GM18499 (cell line): ENCODE data around the gene MAP3K14.
"Not testable (repeated sequence)": the region's sequence is repeated elsewhere in the genome, so short reads cannot be mapped to it uniquely, and the experiment has no call there.

Experiments
- ATAC-seq: cut with Tn5 transposase; IDR thresholded peaks from one replicate; pipeline ENCODE4 v1.9.1; 2021; ENCODE audit warnings: moderate number of reproducible peaks; ENCODE audit not compliant: insufficient read depth, unreplicated experiment

The MAP3K14 gene

DNA sequence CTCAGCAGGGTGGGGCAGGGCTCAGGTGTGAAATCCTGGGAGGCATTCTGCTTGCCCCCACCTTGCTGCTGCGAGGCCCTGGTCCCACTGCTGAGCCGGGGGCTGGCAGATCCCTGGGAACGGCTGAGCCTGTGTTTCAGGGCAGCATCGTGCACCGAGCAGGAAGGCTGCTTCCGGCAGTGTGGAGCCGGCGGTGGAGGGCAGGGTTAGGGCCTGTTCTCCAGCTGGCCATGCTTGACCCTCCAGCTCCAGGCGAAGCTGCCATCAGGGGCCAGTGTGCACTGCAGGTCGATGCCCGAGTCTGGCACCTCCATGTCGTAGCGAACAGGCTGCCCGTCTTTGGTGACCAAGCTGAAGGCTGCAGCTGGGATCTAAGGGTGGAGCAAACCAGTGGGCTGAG lies 52.4 kb downstream of the MAP3K14 start:
- no peak for ATAC-seq

DNA sequence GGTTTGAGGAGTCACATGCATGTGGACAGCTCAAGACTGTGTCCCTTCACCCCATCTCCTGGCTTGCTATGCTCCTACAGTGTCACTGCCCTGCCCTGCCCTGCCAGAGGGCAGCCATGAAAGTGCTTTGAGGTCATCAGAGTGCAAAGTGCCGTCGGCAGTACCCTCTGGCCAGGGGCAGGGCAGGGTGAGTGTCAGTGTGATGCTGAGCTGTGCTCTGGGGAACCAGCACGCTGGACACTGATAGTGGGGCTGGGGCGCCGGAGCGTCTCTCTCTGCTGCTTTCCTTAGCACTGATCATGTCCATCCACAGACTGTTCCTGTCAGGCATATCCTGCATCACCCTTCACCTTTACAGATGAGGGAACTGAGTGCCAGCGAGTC lies 53.4 kb downstream of the MAP3K14 start:
- no peak for ATAC-seq

DNA sequence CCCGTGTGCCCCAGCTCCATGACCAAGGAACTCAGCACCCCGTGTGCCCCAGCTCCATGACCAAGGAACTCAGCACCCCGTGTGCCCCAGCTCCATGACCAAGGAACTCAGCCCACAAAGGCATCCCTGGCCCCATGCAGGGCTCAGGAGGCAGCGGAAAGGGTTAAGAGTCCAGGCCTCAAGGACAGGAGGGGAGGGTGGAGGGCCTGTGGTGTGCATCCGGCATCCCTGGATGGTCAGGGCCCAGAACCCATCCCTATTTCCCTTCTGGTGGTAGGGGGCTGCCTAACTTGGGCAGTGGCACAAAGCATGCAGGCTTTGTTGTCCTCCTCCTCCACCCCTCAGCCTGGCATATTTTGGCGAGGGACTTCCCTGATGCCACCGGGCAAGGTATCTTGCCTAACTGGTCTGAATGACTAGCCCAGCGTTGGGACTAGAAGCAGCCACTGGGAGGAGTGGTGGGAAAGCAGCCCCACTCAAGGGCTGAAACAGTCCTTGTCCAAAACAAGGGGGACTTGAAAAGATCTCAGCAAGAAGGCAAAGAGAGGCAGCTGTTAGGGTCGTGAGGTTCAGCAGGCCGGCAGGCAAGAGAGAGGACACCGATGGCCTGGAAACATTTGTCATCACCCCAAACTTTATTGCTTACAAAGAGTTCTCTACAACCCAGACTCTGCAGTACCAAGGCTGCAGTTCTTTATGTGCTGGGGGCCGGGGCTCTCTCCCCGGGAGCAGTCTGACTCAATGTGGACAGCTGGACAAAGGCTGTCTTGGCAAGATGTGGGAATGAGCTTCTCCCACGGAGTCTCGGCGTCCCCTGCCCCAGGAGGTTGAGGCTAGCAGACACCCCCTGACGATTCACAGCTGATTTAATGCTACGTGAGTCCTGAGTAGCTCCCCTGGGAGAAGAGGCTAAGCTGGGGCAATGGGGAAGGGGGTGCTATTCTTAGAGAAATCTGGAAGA lies 54.0 kb downstream of the MAP3K14 start:
- no peak for ATAC-seq

DNA sequence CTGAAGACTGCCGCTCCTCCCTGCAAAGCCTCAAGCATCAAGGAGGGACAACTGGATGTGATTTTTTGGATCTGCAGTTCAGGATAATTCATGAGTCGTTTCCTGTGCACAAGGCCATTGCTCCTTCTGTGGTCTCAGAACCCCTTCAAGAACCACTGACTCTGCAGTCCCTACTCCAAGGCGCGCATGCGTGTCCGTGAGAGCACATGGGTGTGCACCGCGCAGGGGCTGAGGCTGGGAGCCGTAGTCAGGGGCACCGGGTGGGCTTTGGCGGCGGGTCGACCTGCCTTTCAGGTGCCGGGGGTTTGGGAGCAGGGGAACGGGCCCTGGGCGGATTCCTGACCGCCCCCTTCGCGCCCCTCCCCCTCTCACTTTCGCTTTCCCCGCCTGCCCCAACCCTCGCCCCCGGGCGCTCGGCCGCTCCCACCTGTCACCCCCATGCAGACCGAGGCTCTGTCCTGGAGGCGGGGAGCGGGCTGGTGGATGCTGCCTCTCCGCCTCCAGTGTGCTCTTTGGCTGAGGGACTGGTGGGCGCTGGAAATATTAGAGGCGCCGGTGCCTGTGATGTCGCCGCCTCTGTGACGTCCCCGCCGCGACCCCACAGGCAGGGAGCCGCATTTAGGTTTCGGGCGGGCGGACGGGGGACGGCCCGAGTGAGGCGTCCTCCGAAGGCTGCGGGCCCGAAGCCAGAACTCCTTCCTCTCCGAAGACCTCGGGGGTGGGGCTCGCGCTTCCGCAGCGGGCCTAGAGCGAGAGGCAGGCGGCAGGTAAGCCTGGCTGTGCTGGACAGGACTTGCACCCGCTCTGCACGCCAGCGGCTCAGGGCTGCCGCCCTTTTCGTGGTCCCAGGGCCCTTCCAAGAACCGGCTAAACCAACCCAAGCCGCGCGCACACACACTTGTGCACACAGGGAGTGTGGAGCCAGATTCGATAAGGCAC lies 55.0 kb downstream of the MAP3K14 start, which contains the start of gene SPATA32:
SPATA32 (minus strand) TSS at position 518 of the 939 bp plus-strand sequence; CDS start at position 440, 78 bp downstream.
- ATAC-seq: no peak

- no peak for ATAC-seq
These were observed 56.5 kb downstream of the MAP3K14 start for GRCh38 chr17:45260204-45260783.

DNA sequence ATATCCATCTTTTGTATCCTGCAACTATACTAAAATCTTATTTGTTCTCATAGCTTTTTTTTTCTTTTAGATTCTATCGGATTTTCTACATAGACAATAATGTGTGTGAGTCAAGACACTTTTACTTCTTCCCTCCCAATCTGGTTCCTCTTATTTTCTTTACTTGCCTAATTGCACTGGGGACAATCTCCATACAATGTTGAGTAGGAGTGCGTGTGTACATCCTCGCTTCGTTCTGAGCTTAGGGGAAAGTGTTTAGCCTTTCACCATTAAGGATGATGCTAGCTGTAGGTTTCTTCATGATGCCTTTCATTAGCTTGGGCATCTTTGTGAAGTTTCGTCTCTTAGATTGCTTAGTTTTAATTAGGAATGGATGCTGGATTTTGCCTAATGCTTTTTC lies 57.8 kb downstream of the MAP3K14 start:
- ATAC-seq: no peak

GRCh38 chr17:45257115-45257514 lies 59.7 kb downstream of the MAP3K14 start:
- ATAC-seq: no peak

DNA sequence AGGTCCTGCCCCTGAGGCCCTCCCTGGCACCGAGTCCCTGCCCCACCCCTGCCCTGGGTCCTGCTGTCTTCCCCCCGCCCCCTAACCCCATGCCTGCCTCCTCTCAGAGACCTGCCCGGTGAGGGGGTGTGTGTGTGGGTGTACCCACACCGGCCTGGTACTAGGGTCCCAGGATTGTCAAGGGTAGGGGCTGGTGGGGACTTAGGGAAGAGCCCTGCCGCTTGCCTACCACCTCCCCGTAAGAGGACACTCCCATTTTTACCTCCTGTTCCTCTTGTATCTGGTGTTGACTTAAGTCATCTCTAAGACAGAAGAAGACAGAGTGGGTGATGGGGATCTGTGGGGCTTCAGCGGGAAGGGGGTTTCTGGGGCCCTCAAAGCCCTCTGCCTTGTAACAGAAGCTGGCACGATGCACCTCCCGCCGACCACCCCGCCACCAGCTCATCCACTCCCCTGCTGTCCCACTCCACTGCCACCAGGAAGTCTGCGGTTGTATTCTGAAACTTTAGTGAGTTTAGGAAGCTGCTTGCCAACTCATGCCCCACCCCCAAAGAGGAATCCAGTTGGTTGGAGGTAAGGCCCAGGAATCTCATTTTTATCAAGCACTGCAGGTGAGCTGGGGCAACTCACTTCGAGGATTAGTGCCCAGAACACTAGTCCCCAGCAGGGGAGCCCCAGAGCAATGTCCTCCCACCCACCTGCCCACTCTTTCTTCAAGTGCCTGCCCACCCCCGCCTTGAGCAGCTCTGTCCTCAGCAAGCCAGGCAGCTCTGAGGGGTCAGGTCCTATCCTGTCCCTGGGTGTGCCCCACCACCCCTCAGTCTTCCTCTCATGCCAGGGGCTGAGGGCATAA lies 60.5 kb downstream of the MAP3K14 start:
- ATAC-seq: no peak

DNA sequence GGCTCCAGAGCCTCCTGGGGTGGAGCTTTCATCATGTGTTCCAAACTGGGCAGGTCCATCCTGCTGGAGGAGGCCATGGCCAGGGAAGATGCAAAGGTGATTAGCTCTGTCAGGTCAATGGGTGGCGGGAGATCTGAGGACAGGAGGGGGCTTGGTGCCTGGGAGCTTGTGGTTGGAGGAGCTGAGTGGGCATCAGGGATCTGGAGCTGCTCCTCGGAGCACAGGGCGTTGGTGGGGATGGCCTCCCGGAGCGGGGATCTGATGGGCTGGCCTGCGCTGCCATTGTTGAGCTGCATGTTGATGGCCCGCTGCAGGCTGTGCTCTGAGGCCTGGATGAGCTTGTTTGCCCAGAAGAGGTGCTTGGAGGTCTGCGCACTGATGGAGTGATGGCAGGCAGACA lies 61.5 kb downstream of the MAP3K14 start:
- ATAC-seq: no peak

DNA sequence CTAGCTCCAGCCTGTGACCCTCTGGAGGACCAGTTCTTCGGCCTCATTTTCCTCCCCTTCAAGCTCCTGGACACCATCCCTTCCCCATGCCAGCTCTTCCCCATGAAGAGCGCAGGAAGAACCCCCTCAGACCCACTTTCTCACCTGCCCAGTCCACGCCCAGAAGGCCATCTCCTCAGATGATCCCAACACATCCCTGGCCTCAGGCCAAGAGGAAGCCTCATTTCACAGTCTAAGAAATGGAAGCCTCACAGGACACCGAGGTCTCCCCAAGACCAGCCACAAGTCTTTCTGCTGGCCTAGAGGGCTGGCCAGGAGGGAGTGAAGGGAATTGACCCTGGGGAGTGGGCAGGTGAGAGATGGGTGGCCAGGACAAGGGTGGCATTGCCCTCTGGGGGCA lies 62.9 kb downstream of the MAP3K14 start:
- ATAC-seq: no peak

GRCh38 chr17:45253237-45253636 lies 63.6 kb downstream of the MAP3K14 start:
- not testable (repeated sequence) for ATAC-seq

GRCh38 chr17:45251931-45252330 lies 64.9 kb downstream of the MAP3K14 start:
- no peak for ATAC-seq

GRCh38 chr17:45248132-45248957 lies 68.5 kb downstream of the MAP3K14 start:
- ATAC-seq: no peak

GRCh38 chr17:45247429-45248131 lies 69.2 kb downstream of the MAP3K14 start:
- ATAC-seq: no peak

DNA sequence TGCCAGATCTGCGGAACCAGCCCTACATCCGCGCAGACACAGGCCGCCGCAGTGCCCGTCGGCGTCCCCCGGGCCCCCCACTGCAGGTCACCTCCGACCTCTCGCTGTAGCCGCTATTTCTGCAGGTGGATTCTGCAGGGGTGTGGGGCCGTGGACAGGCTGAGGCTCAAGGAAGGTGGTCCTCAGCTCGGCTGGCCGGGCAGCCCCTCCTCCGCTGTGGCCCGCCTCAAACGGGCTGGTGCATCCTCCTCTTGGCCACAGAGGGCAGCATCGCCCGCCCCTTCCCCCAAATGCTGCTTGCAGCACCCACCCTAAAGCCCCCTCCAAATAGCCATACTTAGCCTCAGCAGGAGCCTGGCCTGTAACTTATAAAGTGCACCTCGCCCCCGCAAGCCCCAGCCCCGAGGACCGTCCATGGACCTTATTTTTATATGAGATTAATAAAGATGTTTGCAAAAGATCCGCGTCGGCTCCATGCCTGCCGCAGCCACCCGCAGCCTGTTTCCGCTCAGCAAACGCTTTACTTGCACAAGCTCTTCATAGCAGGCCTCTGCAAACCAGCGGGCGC lies 69.9 kb downstream of the MAP3K14 start:
- ATAC-seq: no peak

DNA sequence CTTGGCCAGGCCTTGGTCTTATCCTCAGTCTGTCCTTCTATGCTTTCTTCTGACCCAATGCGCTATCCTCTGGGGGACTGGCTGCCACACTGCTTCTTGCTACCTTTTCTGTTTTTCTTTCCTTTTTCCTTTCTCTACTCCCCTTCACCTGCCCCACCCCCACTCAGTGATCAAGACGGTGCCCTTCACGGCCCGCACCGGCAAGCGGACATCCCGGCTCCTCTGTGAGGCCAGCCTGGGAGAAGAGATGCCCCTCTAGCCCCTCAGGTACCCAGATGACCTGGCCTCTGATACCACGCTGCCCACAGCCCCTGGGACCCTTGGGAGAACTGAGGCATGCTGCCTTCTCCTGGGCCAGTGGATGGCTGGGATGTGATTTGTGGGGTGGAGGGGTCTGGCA lies 70.5 kb downstream of the MAP3K14 start:
- no peak for ATAC-seq

DNA sequence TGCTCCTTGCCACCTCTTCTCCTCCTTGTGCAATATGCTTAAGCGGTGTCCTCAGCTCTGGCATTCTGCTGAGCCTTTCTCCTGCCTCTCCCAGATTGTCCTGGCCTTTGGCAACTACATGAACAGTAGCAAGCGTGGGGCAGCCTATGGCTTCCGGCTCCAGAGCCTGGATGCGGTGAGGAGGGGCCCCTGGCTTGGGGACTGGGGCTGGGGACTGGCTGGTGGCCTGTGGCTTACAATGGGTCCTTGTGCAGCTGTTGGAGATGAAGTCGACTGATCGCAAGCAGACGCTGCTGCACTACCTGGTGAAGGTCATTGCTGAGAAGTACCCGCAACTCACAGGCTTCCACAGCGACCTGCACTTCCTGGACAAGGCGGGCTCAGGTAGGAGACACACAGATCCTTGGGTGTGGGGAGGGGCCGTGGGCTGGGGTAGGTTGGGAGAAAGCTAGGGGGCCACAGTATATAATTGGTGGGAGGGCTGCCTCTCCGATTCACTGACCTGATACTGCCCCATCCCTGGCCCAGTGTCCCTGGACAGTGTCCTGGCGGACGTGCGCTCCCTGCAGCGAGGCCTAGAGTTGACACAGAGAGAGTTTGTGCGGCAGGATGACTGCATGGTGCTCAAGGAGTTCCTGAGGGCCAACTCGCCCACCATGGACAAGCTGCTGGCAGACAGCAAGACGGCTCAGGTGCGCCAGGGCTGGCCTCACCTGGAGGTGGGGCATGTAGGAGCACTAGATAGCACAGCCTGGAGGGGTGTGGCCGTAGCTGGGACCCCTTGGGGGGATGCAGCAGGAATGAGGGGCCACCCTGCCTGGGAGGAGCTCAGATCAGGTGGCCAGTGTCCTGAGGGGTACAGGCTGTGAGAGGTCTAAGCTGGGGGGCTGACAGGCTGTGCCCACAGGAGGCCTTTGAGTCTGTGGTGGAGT lies 71.8 kb downstream of the MAP3K14 start:
- ATAC-seq: no peak
